ENCODE measurements around the gene IL21R.
"Not testable (repeated sequence)": the region's sequence is repeated elsewhere in the genome, so short reads cannot be mapped to it uniquely, and the experiment has no call there.

DNA sequence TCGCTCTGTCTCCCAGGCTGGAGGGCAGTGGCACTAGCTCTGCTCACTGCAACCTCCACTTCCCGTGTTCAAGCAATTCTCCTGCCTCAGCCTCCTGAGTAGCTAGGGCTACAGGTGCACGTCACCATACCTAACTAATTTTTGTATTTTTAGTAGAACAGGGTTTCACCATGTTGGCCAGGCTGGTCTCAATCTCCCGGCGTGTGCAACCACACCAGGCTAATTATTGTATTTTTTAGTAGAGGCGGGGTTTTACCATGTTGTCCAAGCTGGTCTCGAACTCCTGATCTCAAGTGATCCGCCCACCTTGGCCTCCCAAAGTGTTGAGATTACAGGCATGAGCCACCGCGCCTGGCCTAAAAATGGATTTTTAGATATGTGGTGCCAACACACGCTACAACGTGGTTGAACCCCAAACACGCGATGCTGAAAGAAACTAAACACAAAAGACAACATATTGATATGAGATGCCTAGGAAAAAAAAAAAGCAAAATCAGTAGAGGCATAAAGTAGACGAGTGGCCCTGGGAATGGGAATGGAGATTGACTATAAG lies 3.6 kb upstream of the IL21R start:
- TF ChIP-seq CTCF (conservative IDR thresholded peaks at IDR 0.05 in 1 of 2, IDR thresholded peaks at IDR 0.05 in 1 of 2; ENCODE audit: extremely low read depth in 1 of 2, insufficient read depth in 1 of 2, low read depth in 1 of 2, low read length in 2 of 2); EZH2 (IDR thresholded peaks at IDR 0.05; ENCODE audit: borderline replicate concordance, low read length): not testable (repeated sequence)

Data from mammary epithelial cell (primary cell).